NCI-H187 (cell line): ENCODE measurements around the gene B4GAT1.
"Not testable (repeated sequence)": the region's sequence is repeated elsewhere in the genome, so short reads cannot be mapped to it uniquely, and the experiment has no call there.

Experiments
- DNase-seq, 2 experiments: peaks; one replicate each; lab custom pipeline; 2025; lab: John Stamatoyannopoulos, UW

B4GAT1 gene

DNA sequence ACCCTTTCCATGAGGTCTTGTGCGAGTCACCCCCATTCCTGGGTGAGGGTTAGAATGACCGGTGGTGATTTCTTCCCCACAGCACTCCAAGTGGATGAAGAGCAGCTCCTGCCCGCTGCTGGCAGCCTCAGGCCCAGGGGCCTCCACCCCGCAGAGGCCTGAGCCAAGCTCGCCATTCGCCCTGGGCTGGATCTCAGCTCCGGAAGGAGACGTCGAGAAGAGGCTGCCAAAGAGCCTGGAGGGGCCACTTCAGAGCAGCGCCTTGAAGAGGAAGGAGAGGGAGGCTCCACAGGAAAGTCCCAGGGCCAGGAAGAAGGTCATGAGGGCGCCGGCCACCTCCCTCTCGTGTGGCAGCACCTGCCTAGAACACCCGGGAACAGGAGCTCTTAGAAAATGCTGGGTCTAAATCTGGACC lies 15.8 kb upstream of the B4GAT1 start:
- no peak for DNase-seq

DNA sequence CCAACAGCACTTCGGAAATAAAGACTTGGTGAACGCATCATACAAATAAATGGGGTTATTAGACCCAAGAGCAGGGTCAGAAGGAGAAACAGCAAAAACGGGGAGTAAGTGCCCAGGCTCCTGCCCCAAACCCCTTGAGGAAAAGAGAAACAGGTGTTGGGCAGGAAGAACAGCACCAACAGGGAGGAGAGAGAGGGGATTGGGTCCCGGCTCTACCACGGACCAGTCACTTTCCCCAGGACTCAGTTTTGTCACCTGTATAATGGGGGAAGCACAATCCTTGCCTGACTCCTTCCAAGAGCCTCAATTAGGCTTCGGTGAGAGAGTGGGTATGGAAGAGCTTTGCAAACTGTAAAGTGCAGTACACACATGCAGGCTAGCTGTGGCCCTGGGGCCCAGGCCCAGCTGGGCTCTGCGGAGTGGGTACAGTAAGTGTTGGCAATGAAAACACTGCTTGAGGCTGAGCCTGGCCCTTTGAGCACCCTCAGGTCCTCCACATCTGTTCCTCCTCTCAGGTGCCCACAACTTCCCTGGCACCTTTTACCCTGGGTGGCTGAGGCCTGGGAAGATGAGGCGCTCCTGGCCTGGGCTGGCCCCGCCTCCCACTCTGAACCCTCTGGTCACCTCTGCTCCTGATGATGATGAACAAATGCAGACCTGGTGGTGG lies 15.2 kb upstream of the B4GAT1 start:
- DNase-seq, result no peak

DNA sequence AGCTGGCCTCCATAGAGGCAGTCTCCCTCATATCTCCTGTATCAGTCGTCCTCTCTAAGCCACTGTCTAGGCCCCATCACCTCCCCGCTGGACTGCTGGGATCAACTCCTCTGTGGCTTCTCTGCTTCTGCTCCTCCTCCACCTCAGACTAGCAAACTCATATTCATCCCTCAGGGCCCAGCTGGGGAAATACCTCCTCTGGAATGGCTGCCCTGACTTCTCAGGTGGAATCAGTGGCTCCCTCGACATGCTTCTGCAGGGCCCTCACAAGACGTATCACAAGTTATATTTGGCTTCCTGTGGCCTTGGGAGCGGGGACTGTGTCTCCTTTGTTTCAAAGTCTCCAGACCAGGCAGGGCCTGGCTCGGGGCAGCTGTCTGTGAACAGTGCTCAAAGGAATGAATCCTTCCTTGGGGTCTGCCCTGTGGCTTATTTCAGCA lies 14.1 kb upstream of the B4GAT1 start:
- no peak for DNase-seq

DNA sequence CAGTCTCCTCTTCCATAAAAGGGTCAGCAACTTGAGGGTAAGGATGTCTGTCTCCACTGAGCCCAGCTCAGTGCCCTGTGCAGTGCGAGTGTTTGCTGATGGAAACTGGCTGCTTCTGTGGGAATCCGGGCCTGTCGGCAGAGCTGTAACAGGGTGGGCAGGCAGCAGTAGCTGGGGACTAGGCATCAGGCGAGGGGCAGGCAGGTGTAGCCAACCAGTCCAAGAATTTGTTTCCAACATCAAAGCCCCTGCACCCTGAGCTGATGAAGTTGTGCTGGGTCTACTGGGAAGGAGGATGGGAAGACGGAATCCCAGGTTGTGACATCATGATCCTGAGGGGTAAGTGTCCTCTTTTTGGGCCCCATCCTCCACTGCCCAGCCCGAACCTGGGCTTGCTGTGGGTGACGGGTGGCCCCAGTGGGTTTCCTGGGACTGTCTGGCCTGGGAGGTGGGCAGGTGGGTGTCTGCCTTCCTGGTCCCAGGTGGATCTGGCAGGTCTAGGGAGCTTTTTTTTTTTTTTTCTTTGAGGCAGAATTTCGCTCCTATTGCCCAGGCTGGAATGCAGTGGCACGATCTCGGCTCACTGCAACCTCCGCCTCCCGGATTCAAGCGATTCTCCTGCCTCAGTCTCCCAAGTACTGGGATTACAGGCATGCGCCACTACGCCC lies 13.1 kb upstream of the B4GAT1 start:
- DNase-seq, result no peak

DNA sequence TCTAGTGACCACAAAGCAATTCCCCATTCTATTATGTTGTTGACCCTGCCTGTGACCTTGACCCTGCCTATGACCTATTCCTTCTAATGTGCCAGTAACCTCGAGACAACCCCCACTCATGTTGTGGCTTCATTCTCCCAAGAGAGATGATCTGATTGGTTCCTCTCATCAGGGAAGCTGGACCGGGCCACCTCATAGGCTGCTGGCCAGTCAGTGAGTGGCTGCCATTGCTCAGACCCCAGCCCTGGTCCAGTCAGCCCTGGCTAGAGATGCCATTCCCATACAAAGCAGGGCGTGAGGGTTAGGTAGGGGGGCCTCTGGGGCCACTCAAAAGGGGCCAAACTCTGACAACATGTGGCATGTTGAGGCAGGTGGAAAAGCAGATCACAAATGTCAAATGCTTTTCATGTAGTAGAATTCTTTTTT lies 12.2 kb upstream of the B4GAT1 start:
- DNase-seq, result no peak

DNA sequence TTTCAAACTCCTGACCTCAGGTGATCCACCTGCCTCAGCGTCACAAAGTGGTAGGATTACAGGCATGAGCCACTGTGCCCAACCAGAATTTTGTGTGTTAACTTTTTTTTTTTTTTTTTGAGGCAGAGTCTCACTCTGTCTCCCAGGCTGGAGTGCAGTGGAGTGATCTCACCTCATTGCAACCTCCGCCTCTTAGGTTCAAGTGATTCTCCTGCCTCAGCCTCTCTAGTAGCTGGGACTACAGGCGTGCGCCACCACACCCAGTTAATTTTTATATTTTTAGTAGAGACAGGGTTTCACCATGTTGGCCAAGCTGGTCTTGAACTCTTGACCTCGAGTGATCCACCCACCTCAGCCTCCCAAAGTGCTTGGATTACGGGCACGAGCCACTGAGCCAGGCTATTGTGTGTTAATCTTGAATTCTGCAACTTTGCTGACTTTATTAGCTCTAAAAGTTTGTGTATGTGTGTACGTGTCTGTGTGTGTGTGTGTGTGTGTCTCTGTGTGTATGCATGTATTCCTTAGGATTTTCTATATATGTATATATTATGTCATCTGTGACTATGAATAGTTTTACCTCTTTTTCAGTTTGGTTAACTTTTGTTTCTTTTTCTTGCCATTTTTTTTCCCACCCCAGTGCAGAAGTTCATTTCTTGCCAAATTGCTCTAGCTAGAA lies 3.3 kb upstream of the B4GAT1 start:
- DNase-seq, result not testable (repeated sequence)

DNA sequence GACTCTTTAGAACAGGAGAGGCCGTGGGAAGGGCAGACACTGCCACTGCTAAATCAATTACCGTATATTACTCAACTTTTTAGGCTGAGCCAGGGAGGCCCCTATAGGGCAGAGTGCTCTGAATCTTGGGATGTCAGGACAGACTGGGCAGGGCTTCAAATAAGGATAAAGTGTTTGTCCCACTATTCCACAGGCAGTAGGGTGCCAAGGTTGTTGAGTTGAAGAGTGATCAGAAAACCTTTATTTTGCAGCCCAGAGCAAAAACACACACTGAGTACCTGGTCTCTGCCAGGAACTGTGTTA lies 1.6 kb upstream of the B4GAT1 start:
- no peak for DNase-seq

DNA sequence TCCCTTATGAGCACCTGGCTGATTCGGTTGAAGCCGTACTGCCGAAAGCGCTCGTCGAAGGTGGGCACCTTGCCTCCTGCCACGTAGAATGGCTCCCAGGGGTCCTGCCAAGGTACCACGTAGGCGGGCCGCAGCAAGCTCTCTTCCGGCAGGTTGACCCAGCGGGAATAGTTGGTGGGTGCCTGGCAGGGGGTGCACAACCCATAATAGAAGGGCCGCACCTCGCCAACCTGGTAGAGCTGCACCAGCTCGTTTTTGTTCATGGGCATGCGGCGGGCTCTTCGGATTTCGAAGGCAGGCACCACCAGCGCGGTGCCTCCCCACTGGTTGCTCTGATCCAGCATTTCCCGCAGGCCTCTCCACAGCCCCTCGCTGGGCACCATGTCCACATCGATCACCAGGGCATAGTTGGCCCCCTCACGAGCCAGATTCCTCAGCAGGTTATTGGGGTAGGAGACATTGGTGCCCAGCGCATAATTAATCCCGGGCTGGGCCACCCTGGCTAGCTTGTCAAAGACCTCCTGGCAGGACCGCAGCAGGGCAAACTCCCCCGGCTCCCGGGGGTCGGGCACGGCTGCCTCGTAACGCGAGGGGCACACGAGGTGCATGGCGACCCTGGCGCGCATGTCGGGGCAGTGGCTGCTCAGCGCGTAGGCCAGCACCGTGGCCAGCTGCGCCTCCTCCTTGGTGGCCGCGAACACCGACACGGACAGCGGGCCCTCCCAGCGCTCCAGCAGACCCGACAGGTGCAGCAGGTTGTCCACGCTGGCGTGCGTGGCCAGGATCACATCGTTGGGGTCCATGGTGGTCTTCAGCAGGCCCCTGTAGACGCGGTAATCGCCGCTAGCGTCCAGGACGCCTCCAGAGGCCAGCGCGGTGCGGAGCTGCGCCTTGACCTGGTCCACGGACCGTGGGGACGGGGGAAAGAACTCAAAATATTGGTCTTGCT lies 679 bp downstream of the B4GAT1 start:
- DNase-seq, result no peak

DNA sequence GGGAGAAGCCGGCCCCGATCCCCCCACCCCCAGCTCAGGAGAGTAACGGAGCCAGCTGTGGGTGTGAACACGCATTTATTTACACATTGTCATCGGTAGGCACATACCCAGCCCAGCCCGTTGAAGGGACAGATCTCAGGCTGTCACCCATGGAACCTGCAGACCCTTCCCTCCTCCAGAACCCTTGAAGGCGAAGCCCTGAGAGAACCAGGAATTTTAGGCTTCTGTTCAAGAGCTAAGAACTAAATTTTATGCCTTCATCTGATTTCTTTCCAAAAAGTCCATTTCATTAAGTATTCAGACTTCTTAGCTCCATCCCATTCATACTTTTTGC lies 2.1 kb downstream of the B4GAT1 start:
- no peak for DNase-seq

DNA sequence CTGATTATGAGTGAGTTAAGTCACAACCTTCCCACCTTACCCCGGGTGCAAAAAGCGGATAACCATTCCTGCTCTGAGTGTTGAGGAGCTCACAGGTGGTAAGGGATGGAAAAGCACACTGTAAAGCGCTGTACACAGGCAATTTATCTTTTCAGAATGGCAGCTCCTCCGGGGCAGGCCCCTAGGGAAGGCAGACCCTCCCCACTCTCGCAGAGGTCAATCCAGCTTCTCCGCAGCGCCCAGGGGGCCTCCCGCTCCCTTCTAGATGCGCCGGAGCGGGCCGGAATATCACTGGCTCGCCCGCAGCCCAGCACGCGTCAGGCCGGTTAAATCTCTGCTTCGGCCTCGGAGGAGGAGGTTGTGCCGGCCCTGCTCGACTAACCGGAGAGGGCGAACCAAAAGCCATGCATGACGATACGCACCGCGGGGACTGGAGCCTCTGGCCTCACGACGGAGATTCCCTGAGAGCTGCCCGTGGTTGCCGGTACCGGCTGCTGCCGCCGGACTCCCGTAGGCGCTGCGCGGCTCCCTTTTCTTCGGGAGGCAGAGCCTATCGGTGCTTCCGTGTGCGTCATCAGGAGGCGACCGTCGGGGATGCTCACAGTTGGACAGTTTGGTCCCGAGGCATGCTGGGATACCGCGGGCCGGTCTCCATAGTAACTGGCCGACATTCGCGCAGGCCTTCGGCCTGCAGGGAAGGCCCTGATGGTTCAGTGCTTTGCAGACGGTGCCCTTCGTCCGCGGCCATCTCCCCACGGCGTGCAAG lies 2.7 kb downstream of the B4GAT1 start, which contains the start of gene BRMS1:
TSS of gene BRMS1 (minus strand) at position 555 of the 766 bp plus-strand sequence. CDS start 2,870 bp downstream, outside the sequence.
- DNase-seq, result peak; percentile 88 to 93

DNA sequence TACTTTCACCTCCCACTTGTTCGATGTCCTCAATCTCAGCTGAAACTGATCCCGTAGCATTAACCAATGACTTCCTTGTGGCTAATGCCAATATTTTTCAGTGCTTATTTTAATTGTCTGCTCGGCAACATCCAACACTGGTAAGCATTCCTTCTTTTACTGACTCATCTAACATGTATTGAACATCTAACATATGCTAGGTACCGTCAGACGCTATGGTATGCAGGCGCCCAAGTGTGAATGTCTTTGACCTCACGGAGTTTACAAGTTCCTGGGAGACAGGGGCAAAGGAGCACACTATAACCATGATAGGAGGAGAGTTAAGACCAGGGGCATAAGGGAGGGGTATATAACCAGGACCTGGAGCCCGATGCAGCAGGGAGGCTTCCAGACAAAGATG lies 4.3 kb downstream of the B4GAT1 start:
- no peak for DNase-seq

DNA sequence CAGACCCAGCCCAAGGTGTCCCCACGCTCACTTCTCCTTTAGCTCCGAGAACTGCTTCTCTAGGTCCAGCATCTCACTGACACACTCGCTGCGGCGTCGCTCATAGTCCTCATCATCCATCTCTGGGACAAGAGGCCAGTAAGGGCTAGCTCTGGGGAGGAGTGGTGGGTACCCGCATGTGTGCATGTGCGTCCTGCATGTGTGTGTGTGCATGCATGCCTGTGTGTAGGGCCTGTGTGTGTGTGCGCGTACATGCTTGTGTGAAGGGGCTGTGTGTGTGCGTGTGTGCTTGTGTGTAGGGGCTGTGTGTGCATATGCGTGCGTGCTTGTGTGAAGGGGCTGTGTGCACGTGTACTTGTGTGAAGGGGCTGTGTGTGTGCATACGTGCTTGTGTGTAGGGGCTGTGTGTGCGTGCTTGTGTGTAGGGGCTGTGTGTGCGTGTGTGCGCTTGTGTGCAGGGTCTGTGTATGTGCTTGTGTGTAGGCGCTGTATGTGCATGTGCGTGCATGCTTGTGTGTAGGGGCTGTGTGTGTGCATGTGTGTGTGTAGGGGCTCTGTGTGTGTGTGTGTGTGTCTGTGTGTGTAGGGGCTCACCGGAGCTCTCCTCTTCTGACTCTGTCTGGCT lies 5.8 kb downstream of the B4GAT1 start:
- DNase-seq, result no peak

DNA sequence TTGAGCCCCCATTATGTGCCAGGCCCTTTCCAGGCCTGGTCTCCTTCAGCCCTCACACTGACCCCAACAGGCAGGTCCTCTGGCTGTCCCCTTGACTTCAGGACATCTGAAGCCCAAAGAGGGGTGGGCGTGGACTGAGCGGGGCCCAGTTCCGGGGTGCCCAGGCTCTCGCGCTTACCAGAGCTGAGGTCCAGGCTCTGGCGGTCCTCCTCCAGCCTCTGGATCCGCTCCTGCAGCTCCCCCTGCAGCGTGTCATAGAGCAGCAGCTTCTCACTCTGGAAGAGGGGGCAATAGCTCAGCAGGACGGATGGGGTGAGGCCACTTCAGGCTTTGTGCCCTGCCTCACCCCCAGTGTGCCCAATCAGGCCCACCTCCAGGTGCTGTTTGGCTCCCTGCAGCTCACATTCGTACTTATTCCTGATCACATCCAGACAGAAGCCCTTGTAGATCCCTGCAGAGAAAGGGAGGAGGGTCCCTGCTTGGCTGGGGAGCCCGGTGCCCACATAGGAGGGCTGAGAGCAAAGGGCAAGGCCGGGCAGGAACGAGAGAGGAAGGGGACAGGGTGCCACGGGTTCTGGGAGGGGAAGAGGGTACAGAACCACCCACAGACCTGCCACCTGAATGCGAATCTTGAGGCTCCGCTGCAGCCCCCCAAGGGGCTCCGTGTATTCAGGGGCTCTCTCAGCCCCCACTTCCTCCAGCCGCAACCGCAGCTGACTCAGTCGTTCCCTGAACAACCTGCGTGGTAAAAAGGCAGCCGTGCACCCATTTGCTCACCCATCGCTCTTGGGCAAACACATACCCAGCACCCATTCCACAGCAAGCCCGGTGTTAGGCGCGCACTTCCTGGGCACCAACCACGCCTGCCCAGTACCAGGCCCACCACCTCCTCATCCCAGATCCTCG lies 6.6 kb downstream of the B4GAT1 start:
- no peak for DNase-seq

DNA sequence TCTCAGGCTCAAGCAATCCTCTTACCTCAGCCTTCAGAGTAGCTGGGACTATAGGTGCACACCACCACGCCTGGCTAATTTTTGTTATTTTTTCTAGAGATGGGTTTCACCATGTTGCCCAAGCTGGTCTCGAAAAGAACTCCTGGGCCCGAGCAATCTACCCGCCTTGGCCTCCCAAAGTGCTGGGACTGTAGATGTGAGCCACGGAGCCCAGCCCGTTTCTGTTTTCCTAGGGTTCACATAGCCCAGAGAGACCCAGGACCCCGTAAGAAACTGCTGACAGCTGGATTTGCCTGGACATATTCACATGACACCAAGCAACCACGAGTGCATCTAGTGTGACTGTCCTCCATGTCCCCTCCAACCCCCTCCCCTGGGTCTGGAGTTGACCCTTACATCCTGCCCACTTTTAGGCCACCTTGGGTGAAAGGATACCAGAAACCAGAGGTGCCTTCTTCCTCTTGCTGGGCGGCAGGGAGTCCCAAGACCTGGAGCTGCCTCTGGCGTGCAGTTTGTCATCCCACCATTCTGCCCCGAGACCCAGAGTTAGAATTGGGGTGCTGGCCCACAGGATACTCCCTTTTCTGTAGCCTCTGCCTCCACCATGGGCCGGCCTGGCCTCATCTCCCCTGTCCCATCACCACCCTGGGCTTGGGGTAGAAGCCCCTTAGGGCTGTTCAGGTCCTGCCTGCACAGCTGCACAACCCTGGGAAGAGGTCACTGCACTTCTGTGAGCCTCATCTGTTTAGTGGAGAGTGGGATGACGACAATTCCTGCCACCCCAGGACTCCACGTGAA lies 7.5 kb downstream of the B4GAT1 start:
- DNase-seq, result no peak

DNA sequence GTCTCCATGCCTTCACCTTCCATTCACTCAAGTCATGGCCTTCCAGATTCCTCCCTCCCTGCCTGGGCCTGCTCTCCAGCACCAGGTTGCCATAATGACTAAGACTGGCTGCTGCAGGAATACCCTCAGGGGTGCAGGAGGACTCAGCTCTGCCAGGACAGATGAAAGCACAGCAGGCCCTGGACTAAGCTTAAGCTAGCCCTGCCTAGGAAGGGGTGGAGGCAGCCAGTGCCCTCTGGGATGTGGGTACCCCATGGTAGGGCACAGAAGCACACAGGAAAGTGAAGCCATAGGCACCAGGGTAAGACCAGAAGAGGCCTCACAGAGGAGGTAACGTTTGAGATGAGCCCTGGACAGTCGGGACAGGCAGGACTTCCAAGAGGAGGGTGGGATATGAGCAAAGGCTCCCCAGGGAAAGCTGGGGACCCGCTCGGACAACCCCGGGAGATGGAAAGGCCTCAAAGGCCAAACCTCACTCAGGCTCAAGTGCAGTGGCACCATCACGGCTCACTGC lies 8.2 kb downstream of the B4GAT1 start:
- no peak for DNase-seq

DNA sequence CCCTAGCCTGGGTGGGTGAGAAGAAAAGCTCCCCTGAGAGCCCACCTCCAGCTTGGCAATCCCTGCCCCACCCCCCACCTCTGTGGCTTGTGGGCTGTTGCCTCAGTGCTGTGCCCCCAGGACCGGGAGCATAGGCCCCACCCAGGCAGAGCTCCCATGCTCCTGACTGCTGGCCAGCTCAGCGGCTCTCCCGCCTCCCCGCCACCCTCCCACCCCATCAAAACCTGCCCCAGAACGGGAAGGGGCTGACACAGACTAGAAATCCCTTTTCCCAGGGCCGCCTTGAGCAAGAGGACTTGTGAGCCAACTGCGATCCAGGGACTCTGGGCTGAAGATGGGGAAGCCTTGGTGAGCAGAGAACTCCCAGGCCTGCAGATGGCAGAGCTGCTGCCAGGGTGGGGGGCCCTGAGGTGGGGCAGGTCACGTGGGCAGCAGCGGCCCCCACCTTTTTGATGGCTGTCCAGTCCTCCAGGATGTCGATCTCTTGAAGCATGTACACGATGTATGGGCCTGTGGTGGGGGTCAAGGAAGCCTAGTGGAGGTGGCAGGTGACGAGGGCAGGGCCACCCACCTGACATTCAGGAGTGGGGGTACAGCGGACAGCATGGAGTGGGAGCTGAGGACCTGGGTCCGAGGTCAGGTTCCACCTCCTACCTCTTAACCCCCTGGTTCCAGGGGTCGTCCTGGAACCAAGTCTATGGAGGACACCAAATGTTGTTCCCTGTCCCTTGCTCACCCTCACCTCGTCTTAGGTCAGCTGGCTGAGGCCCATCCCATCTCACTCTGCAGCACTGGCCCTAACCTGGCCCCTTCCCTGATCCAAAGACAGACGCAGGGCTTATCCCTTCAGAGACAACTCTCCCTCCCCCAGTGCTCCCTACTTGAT lies 8.9 kb downstream of the B4GAT1 start:
- DNase-seq, result no peak

DNA sequence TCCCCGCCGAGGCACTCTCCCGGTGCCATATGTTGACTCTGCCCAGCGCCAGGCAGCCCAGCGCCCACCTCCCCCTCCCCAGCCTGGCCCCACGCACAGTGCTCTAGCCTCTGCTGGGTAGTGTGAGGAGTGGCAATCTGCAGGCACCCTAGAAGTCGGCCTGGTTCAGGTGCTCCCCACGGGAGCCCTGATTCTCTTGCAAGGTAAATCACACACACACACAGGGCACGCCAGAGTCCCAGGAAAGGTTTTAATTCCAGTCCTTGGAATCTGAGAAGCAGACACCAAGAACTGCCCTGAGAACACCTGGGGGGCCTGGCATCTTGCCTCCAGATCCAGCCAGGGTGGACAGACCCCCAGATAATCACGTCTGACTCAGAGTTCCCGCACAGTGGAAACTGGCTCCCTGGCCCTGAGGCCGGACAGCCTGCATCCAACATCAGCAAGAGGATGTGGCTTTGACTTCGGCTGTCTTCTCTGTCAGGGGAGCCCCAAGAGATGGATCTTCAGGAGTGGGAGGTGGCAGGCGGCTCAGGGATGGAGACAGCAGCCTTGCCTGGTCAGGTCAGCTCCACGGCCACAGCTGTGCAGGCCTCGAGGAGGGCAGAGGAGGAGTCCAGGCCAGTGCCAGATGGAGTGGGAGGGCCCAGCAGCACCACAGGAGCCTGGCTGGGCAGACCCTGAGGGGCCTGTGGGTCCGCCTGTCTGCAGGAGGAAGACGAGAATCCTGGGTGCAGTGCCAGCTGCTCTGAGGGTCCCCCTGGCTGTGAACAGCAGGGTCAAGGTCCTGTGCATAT lies 10.1 kb downstream of the B4GAT1 start:
- no peak for DNase-seq
